Motor neuron (in vitro differentiated cells): ENCODE results near the gene PRTN3. TPM values are rescaled to one million over a fixed set of nuclear protein-coding genes. Genes with fewer than 3 reads are reported as not detected.

Experiments used
- ATAC-seq, 8 experiments: fragments of 200-7000 bp; cut with Tn5 transposase; replicated peaks in 6 of 8; 2 replicates each; pipeline ENCODE4 v1.8.0; 2021; ENCODE audit warnings: mild to moderate bottlenecking in 8 of 8, moderate library complexity in 8 of 8
- H3K27ac ChIP-seq, 2 donors: fragments of 250-450 bp; sonication (Bioruptor Pico); 2 replicates each; pipeline ENCODE4 v1.9.0; 2021; ENCODE audit warnings: antibody characterized with exemption in 2 of 2, mild to moderate bottlenecking in 2 of 2, moderate library complexity in 1 of 2
- H3K4me1 ChIP-seq, 2 donors: fragments of 250-450 bp; sonication (Bioruptor Pico); replicated peaks in 1 of 2; 2 replicates each; pipeline ENCODE4 v1.6.1; 2021; ENCODE audit warnings: antibody characterized with exemption in 2 of 2, mild to moderate bottlenecking in 2 of 2, moderate library complexity in 1 of 2
- H3K4me3 ChIP-seq, 5 donors: fragments of 250-450 bp; sonication (Bioruptor Pico); 2 replicates each; pipeline ENCODE4 v1.9.0; 2021; ENCODE audit warnings: antibody characterized with exemption in 5 of 5, mild to moderate bottlenecking in 5 of 5, moderate library complexity in 4 of 5
- WGBS, 10 experiments: fragments of 450-650 bp; shearing (Covaris generic); methylation state at CpG; one replicate each; pipeline ENCODE4 v1.0.0; 2022; 5-methylcytosine and 5-hydroxymethylcytosine counted together
- in situ Hi-C, 9 experiments: fragments of 400-800 bp; cut with MboI; loops; one replicate each; pipeline ENCODE4 v1.15.0; 2021; ENCODE audit warnings: low sequenced_read_pairs in 9 of 9, low pct_unique_long_range_greater_than_20kb in 2 of 9; ENCODE audit not compliant: unreplicated experiment in 9 of 9
- total RNA-seq, 8 experiments: library from RNA; unstranded; fragments of 300-600 nt; gene quantifications; 2 replicates each; pipeline versions ENCODE4 v1.2.3 to v1.2.4, GENCODE V29; 2022

The PRTN3 gene
- total RNA-seq, 8 experiments from 2014 or later = 0.37 to 1.2 (median 0.54) TPM; not detected in 5

DNA sequence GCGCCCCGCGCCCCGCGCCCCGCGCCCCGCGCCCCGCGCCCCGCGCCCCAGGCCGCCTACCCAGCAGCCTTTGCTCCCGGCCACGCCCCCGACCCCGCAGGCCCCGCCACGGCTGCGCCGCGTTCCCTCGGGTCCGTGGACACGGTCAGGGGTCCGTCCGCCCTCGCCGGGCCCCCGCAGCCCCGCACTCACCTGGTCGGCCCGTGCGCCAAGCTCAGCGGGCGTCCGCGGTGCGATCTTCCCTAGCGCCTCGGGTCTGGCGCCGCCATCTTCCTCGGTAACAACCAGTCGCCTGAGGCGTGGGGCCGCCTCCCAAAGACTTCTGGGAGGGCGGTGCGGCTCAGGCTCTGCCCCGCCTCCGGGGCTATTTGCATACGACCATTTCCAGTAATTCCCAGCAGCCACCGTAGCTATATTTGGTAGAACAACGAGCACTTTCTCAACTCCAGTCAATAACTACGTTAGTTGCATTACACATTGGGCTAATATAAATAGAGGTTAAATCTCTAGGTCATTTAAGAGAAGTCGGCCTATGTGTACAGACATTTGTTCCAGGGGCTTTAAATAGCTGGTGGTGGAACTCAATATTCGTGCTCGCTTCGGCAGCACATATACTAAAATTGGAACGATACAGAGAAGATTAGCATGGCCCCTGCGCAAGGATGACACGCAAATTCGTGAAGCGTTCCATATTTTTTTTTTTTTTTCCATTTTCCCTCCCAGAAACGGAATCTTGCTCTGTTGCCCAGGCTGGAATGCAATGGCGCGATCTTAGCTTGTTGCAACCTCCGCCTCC, 52.3 kb downstream of the PRTN3 start, which contains the start of the genes MED16 and RNU6-9:
Gene MED16, minus strand, starts transcription at position 294 of the 796 bp plus-strand sequence. CDS start 2,056 bp downstream, outside the sequence.
Gene RNU6-9, plus strand, starts transcription at position 591 of the 796 bp plus-strand sequence.
- 0 to 6% (median 0%) methylated on average over 2 to 25 of the region's 69 CpGs; no CpG with 5 or more reads in 3 of the 10 experiments for WGBS, 10 experiments
- Histone ChIP-seq H3K4me1 (no peaks in the 10 kb centered on the region), H3K4me3 (peak within 1 kb of the TSS; percentile 96 to 100 (median 99)), H3K27ac (peak within 1 kb of the TSS; percentile 98 to 99)
- in situ Hi-C loops = no loop called here
- peak; percentile 90 to 95 (median 93) for ATAC-seq

DNA sequence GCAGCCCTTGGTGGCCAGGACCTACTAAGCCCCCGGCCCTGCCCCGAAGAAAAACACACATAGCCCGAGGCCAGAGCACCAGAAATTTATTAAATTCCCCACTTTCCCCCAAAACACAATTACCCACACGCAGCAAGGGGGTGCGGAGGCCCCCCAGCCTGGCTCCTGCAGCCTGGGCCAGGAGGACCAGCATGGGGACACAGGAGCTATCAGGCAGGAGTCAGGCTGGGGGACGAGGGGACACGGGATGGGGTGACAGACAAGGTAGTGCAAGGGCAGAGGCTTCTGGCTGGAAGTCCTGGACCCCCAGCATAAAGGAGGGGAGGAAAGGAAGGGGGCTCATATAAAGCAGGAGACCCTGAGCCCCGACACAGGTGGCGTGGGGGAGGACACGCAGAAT, 55.6 kb downstream of the PRTN3 start:
- no peak overlapping the region for H3K4me3 ChIP-seq
- H3K27ac ChIP-seq = no peak overlapping the region
- in situ Hi-C loops = no loop called here
- peaks cover 11 to 19% of the 10 kb centered on the region in 2 donors for H3K4me1 ChIP-seq
- no peak for ATAC-seq
- 93 to 100% (median 100%) methylated on average over 2 to 5 of the region's 10 CpGs; no CpG with 5 or more reads in 6 of the 10 experiments for WGBS, 10 experiments

DNA sequence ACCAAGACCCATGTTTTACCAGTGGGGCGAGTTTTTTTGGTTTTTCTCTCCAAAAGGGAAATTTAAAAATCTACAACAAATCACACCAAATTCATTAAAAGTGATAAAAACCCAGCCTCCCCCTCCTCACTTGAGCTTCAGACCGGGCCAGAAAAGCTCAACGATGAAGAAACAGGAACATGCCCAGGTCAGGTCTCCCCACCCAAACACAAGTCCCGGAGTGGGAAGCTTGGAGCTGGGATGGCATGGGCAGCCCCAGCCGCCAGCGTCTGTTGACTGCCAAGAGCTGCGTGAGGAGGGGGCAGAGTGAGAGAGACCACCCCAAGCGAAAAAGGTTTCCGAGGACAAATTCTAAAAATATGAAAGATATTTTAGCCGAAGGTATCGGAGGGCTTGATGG, 56.2 kb downstream of the PRTN3 start:
- in situ Hi-C loops = no loop called here
- Histone ChIP-seq H3K4me1 (peaks cover 11 to 19% of the 10 kb centered on the region in 2 donors), H3K4me3 (no peak overlapping the region), H3K27ac (no peak overlapping the region)
- WGBS, 10 experiments = 80 to 100% (median 96%) methylated on average over 1 to 7 of the region's 11 CpGs; no CpG with 5 or more reads in 3 of the 10 experiments
- no peak for ATAC-seq

DNA sequence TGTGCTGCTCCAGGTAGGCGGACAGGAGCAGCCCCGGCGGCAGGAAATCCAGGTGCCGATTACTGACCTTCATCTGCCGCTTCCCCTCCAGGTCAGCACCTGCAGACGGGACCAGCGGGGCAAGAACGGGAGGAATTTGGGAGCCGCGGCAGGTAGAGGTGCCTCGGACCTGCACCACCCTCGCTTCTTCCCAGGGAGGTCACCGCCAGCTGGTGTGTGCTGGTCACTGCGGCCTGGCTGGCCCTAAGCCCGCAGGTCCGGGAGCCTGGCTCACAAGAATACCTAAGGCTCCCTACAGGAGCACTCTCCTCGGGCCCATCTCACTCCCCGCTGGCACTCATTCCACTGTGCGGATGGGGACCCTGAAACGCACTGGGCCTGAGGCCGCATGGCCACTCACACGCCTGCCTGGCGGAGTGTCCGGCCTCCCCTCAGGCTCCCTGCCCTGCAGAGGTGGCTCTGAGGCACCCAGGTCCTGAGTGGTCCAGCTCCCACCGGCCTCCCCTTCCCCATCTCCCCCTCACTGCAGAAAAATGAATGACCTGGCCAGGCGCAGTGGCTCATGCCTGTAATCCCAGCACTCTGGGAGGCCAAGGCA, 56.7 kb downstream of the PRTN3 start:
- Histone ChIP-seq H3K27ac (no peak overlapping the region), H3K4me3 (no peak overlapping the region), H3K4me1 (peaks cover 12 to 21% of the 10 kb centered on the region in 2 donors)
- in situ Hi-C loops = no loop called here
- no peak for ATAC-seq
- 80 to 83% (median 82%) methylated on average over 1 to 2 of the region's 26 CpGs; no CpG with 5 or more reads in 7 of the 10 experiments for WGBS, 10 experiments

Other genes with a start within 250 kb of the PRTN3 start
- 10 to 100 TPM; 18.3 to 56.9 (median 33.5) TPM for gene POLRMT, start 207.5 kb upstream of the PRTN3 start, total RNA-seq
- gene FGF22, start 201.1 kb upstream of the PRTN3 start, total RNA-seq = 1 to 10 TPM in 2 of 8 experiments, under 1 TPM in 6; 0.11 to 2.3 (median 0.51) TPM
- 10 to 100 TPM in 7 of 8 experiments, 1 to 10 TPM in 1; 9.3 to 54.5 (median 22.7) TPM for gene RNF126, start 177.8 kb upstream of the PRTN3 start, total RNA-seq
- 10 to 100 TPM in 3 of 8 experiments, 1 to 10 TPM in 5; 5.6 to 36.8 (median 8.6) TPM for gene FSTL3, start 164.6 kb upstream of the PRTN3 start, total RNA-seq
- under 1 TPM in 4 of 8 experiments, not detected in 4; 0.11 to 0.90 (median 0.47) TPM for gene PRSS57, start 145.5 kb upstream of the PRTN3 start, total RNA-seq
- gene PALM, start 132.1 kb upstream of the PRTN3 start, total RNA-seq = 100 to 1,000 TPM in 2 of 8 experiments, 10 to 100 TPM in 5, 1 to 10 TPM in 1; 6.0 to 116 (median 70.4) TPM
- under 1 TPM; 0.13 to 0.61 (median 0.28) TPM for gene MISP, start 89.9 kb upstream of the PRTN3 start, total RNA-seq
- 100 to 1,000 TPM in 4 of 8 experiments, 10 to 100 TPM in 4; 39.0 to 258 (median 109) TPM for gene PTBP1, start 43.5 kb upstream of the PRTN3 start, total RNA-seq
- 10 to 100 TPM in 5 of 8 experiments, under 1 TPM in 3; 0.22 to 68.1 (median 43.3) TPM for gene PLPPR3, start 19.0 kb upstream of the PRTN3 start, total RNA-seq
- 1 to 10 TPM in 1 of 8 experiments, under 1 TPM in 5, not detected in 2; 0.24 to 1.4 (median 0.71) TPM for gene AZU1, start 13.2 kb upstream of the PRTN3 start, total RNA-seq
- under 1 TPM in 1 of 8 experiments, not detected in 7; 0.32 TPM for gene ELANE, start 11.3 kb downstream of the PRTN3 start, total RNA-seq
- 10 to 100 TPM in 1 of 8 experiments, 1 to 10 TPM in 4, under 1 TPM in 3; 0.83 to 72.1 (median 1.6) TPM for gene CFD, start 18.7 kb downstream of the PRTN3 start, total RNA-seq
- 10 to 100 TPM; 15.0 to 44.1 (median 26.1) TPM for gene MED16, start 52.2 kb downstream of the PRTN3 start, total RNA-seq
- gene RNU6-9, start 52.5 kb downstream of the PRTN3 start, total RNA-seq = under 1 TPM in 1 of 8 experiments, not detected in 7; under 0.01 TPM
- gene R3HDM4, start 72.2 kb downstream of the PRTN3 start, total RNA-seq = 10 to 100 TPM; 25.7 to 35.6 (median 30.1) TPM
- gene KISS1R, start 76.3 kb downstream of the PRTN3 start, total RNA-seq = 1 to 10 TPM in 2 of 8 experiments, under 1 TPM in 5, not detected in 1; 0.24 to 2.1 (median 0.64) TPM
- gene ARID3A, start 85.0 kb downstream of the PRTN3 start, total RNA-seq = 10 to 100 TPM in 4 of 8 experiments, 1 to 10 TPM in 4; 5.8 to 22.6 (median 10.3) TPM
- 10 to 100 TPM; 23.8 to 64.7 (median 36.2) TPM for gene WDR18, start 143.3 kb downstream of the PRTN3 start, total RNA-seq
- gene GRIN3B, start 159.4 kb downstream of the PRTN3 start, total RNA-seq = 1 to 10 TPM in 1 of 8 experiments, under 1 TPM in 6, not detected in 1; 0.08 to 1.1 (median 0.28) TPM
- 100 to 1,000 TPM in 2 of 8 experiments, 10 to 100 TPM in 6; 59.4 to 125 (median 87.8) TPM for gene TMEM259, start 180.1 kb downstream of the PRTN3 start, total RNA-seq
- gene RNU6-2, start 180.5 kb downstream of the PRTN3 start, total RNA-seq = under 1 TPM in 1 of 8 experiments, not detected in 7; under 0.01 TPM
- gene CNN2, start 185.6 kb downstream of the PRTN3 start, total RNA-seq = 100 to 1,000 TPM in 2 of 8 experiments, 10 to 100 TPM in 6; 24.9 to 141 (median 63.0) TPM
- gene ABCA7, start 199.1 kb downstream of the PRTN3 start, total RNA-seq = 10 to 100 TPM in 4 of 8 experiments, 1 to 10 TPM in 4; 6.5 to 35.6 (median 9.1) TPM
- gene ARHGAP45, start 226.2 kb downstream of the PRTN3 start, total RNA-seq = 10 to 100 TPM in 1 of 8 experiments, 1 to 10 TPM in 7; 2.8 to 13.1 (median 5.7) TPM